ENCODE measurements around the gene FN1.

The FN1 gene

DNA sequence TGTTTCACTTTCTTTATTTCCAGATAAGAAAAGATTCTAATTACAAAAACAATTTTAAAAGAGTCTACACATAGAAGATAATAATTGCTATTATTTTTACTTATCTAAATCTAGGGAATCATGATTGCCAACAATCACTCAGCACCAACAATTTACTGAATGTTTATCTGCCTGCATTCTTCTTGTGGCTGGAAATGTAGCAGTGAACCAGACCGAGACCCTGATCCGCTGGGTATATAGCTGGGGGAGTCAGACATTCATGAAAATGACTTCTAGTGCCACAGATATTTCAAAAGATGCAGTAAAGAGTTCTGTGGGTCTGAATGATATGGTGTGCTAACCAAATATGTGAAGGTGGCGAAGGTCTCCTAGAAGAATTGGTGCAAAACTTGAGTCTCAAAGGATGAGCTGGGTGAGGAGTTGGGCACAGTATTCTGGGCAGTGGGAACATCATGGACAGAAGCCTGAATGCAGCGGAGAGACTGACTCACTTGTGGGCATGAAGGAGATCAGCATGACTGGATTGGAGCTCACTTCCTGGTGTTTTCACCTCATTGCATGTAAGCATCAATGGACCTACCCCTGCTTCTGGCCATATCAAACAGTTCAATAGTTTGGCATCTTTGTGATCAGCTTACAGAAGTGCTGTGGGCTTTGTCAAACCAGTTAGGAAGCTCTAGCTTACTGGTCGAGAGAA, 26.1 kb upstream of the FN1 start:
- no peak overlapping the region for H3K4me2 ChIP-seq (ENCODE audit: low read depth, low read length, poor library complexity, severe bottlenecking)
- no peak overlapping the region for H3K4me3 ChIP-seq (ENCODE audit: low read length, poor library complexity, severe bottlenecking)
- no peaks in the 10 kb centered on the region for H3K79me2 ChIP-seq (ENCODE audit: insufficient read depth, low read length)
- H3K36me3 ChIP-seq (ENCODE audit: insufficient read depth, low read length) = no peaks in the 10 kb centered on the region
- H3F3A ChIP-seq (ENCODE audit: low read depth) = no peaks in the 10 kb centered on the region
- H3K9ac ChIP-seq (ENCODE audit: low read depth, low read length, poor library complexity, severe bottlenecking) = no peak overlapping the region
- no peaks in the 10 kb centered on the region for H3K4me1 ChIP-seq (ENCODE audit: insufficient read depth, low read length, poor library complexity, severe bottlenecking)
- no peak overlapping the region for H2AFZ ChIP-seq (ENCODE audit: low read length)
- H3K27me3 ChIP-seq (ENCODE audit: insufficient read depth, low read length, poor library complexity, severe bottlenecking) = no peaks in the 10 kb centered on the region
- no peaks in the 10 kb centered on the region for H4K20me1 ChIP-seq (ENCODE audit: insufficient read depth, low read length, poor library complexity, severe bottlenecking)
- TF ChIP-seq, protein P1, sequence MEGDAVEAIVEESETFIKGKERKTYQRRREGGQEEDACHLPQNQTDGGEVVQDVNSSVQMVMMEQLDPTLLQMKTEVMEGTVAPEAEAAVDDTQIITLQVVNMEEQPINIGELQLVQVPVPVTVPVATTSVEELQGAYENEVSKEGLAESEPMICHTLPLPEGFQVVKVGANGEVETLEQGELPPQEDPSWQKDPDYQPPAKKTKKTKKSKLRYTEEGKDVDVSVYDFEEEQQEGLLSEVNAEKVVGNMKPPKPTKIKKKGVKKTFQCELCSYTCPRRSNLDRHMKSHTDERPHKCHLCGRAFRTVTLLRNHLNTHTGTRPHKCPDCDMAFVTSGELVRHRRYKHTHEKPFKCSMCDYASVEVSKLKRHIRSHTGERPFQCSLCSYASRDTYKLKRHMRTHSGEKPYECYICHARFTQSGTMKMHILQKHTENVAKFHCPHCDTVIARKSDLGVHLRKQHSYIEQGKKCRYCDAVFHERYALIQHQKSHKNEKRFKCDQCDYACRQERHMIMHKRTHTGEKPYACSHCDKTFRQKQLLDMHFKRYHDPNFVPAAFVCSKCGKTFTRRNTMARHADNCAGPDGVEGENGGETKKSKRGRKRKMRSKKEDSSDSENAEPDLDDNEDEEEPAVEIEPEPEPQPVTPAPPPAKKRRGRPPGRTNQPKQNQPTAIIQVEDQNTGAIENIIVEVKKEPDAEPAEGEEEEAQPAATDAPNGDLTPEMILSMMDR (conservative IDR thresholded peaks at IDR 0.05; ENCODE audit: low read length) = no peak
- no peak for TF ChIP-seq EZH2phosphoT487 (IDR thresholded peaks at IDR 0.05; ENCODE audit: borderline replicate concordance)
- no peaks in the 10 kb centered on the region for H3K9me3 ChIP-seq (ENCODE audit: insufficient read depth, low read depth, low read length)
- no peaks in the 10 kb centered on the region for H3K9me2 ChIP-seq (replicated peaks; ENCODE audit: low read depth, low read length)

DNA sequence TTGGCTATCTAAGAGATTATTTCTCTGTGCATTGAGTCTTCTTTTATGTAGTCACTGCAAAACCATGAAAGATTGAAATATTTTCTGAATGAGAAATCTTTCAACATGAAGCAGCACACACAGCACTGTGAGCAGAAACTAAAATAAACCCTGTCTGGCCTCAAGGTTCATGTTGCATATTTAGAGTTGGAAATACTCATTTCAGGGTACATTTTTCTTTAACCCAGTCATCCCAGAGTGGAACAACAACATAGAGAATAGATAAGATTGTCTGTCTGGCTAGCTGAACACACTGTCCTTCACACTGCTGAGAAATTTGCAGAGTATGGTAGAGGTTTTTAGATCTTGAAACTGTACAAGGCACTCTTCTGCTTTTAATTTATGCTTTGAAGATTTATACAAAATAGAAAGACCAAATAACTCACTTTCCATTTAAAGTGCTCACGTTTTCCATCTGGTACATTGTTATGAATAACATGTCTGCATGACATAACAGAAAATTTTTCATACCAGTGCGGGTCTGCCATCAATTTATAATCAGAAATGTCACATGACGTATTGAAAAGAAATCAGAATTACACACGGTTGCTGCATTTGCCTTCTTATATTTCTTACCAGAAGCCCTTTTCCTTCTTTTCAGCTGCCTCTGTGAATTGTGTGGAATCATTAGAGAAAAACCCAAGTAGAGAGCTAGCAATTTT, 25.0 kb upstream of the FN1 start:
- Histone ChIP-seq H3F3A (ENCODE audit: low read depth) (no peaks in the 10 kb centered on the region), H3K79me2 (ENCODE audit: insufficient read depth, low read length) (no peaks in the 10 kb centered on the region), H2AFZ (ENCODE audit: low read length) (no peak overlapping the region), H4K20me1 (ENCODE audit: insufficient read depth, low read length, poor library complexity, severe bottlenecking) (no peaks in the 10 kb centered on the region), H3K27me3 (ENCODE audit: insufficient read depth, low read length, poor library complexity, severe bottlenecking) (no peaks in the 10 kb centered on the region), H3K4me2 (ENCODE audit: low read depth, low read length, poor library complexity, severe bottlenecking) (no peak overlapping the region), H3K9me2 (replicated peaks; ENCODE audit: low read depth, low read length) (no peaks in the 10 kb centered on the region), H3K9ac (ENCODE audit: low read depth, low read length, poor library complexity, severe bottlenecking) (no peak overlapping the region), H3K36me3 (ENCODE audit: insufficient read depth, low read length) (no peaks in the 10 kb centered on the region), H3K4me3 (ENCODE audit: low read length, poor library complexity, severe bottlenecking) (no peak overlapping the region), H3K4me1 (ENCODE audit: insufficient read depth, low read length, poor library complexity, severe bottlenecking) (no peaks in the 10 kb centered on the region), H3K9me3 (ENCODE audit: insufficient read depth, low read depth, low read length) (no peaks in the 10 kb centered on the region)
- no peak for TF ChIP-seq EZH2phosphoT487 (IDR thresholded peaks at IDR 0.05; ENCODE audit: borderline replicate concordance)
- TF ChIP-seq, protein P1 (conservative IDR thresholded peaks at IDR 0.05; ENCODE audit: low read length) = no peak

DNA sequence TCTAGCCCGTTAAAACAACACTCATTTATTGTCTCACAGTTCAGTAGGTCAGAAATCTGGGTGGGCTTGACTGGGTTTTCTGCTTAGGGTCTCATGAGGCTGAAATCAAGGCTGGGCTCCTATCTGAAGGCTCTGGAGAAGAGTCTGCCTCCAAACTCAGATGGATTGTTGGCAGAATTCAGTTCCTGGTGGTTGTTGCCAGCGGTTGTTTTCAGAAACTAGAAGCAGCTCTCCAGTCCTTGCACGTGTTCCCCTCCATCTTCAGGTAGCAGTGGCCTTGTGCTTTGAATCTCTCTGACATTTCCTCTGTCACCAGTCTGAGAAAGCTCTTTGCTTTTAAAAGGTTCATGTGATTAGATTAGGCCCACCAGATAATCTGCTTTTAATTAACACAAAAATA, 20.1 kb upstream of the FN1 start:
- H3K9me3 ChIP-seq (ENCODE audit: insufficient read depth, low read depth, low read length) = no peaks in the 10 kb centered on the region
- H3K4me3 ChIP-seq (ENCODE audit: low read length, poor library complexity, severe bottlenecking) = no peak overlapping the region
- H2AFZ ChIP-seq (ENCODE audit: low read length) = no peak overlapping the region
- no peaks in the 10 kb centered on the region for H3K79me2 ChIP-seq (ENCODE audit: insufficient read depth, low read length)
- H3K4me2 ChIP-seq (ENCODE audit: low read depth, low read length, poor library complexity, severe bottlenecking) = no peak overlapping the region
- H3F3A ChIP-seq (ENCODE audit: low read depth) = no peaks in the 10 kb centered on the region
- H4K20me1 ChIP-seq (ENCODE audit: insufficient read depth, low read length, poor library complexity, severe bottlenecking) = no peaks in the 10 kb centered on the region
- no peaks in the 10 kb centered on the region for H3K9me2 ChIP-seq (replicated peaks; ENCODE audit: low read depth, low read length)
- TF ChIP-seq, protein P1 (conservative IDR thresholded peaks at IDR 0.05; ENCODE audit: low read length) = no peak
- TF ChIP-seq EZH2phosphoT487 (IDR thresholded peaks at IDR 0.05; ENCODE audit: borderline replicate concordance) = no peak
- no peaks in the 10 kb centered on the region for H3K36me3 ChIP-seq (ENCODE audit: insufficient read depth, low read length)
- no peaks in the 10 kb centered on the region for H3K27me3 ChIP-seq (ENCODE audit: insufficient read depth, low read length, poor library complexity, severe bottlenecking)
- H3K9ac ChIP-seq (ENCODE audit: low read depth, low read length, poor library complexity, severe bottlenecking) = no peak overlapping the region
- H3K4me1 ChIP-seq (ENCODE audit: insufficient read depth, low read length, poor library complexity, severe bottlenecking) = no peaks in the 10 kb centered on the region
